Adipocyte (in vitro differentiated cells): Measurements from ENCODE around the gene PLCG2.
A peak's percentile ranks its signal among the peaks of the same experiment; 100 is the strongest.
"Not testable (repeated sequence)": the region's sequence is repeated elsewhere in the genome, so short reads cannot be mapped to it uniquely, and the experiment has no call there.

ENCODE experiments used
- DNase-seq: peaks from one replicate; pipeline ENCODE4 v3.0.0-alpha.2; 2015; ENCODE audit warnings: low read depth
- H3K27me3 ChIP-seq: replicated peaks from 2 replicates; pipeline ENCODE4 v1.7.0; 2013; ENCODE audit warnings: mild to moderate bottlenecking, low read length, moderate library complexity; ENCODE audit not compliant: control insufficient read depth, insufficient read depth
- H3K36me3 ChIP-seq: 2 replicates; pipeline ENCODE4 v1.7.0; 2013; ENCODE audit warnings: low read length, mild to moderate bottlenecking, moderate library complexity; ENCODE audit not compliant: control insufficient read depth, insufficient read depth, severe bottlenecking
- H3K4me1 ChIP-seq: 2 replicates; pipeline ENCODE4 v1.7.0; 2013; ENCODE audit warnings: mild to moderate bottlenecking, low read length, moderate library complexity; ENCODE audit not compliant: control insufficient read depth, insufficient read depth
- H3K4me3 ChIP-seq: 2 replicates; pipeline ENCODE4 v1.7.0; 2013; ENCODE audit warnings: mild to moderate bottlenecking, low read length, moderate library complexity
- H3K9ac ChIP-seq: 2 replicates; pipeline ENCODE4 v1.7.0; 2013; ENCODE audit warnings: mild to moderate bottlenecking, low read length, moderate library complexity
- H3K9me3 ChIP-seq: 2 replicates; pipeline ENCODE4 v1.7.0; 2013; ENCODE audit warnings: mild to moderate bottlenecking, low read length, moderate library complexity; ENCODE audit not compliant: control insufficient read depth

Gene PLCG2

DNA sequence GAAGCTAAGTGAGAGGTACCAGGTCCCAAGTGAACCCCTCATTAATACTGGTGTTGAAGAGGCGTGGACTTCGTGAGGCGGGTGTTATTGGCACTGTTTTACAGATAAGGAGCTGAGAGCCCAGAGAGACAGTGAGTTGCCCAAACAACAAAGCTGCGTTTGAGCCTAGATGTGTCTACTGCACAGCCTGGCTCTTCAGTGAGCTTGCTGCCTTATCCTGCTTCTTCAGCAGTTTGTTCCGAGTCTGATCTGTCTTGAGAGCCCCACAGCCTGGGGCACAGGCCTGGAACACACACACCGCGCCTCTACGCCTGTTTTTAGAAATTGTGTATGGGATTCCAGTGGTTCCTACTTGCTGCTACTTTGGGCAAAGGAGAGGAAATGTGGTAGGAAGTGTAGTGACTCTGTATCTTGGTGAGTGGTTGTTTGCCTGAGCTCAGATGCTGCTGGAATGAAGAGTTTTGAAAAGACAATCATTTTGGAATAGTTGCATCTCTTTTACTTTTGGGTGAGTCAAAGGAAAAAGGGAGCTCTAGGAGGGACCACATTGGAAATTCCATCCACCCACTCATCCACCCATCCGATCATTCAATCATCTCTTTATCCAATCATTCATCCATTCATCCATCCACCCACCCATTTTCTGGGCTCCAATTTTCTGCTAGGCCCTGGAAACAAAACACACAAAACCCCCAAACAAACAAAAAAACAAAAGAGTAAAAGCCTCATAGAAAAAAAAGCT lies 22.3 kb upstream of the PLCG2 start:
- H3K4me3 ChIP-seq = no peak overlapping the region
- no peaks in the 10 kb centered on the region for H3K27me3 ChIP-seq
- H3K9ac ChIP-seq = no peak overlapping the region
- no peaks in the 10 kb centered on the region for H3K36me3 ChIP-seq
- peaks cover 3% of the 10 kb centered on the region for H3K9me3 ChIP-seq
- H3K4me1 ChIP-seq = no peaks in the 10 kb centered on the region
- DNase-seq = no peak

DNA sequence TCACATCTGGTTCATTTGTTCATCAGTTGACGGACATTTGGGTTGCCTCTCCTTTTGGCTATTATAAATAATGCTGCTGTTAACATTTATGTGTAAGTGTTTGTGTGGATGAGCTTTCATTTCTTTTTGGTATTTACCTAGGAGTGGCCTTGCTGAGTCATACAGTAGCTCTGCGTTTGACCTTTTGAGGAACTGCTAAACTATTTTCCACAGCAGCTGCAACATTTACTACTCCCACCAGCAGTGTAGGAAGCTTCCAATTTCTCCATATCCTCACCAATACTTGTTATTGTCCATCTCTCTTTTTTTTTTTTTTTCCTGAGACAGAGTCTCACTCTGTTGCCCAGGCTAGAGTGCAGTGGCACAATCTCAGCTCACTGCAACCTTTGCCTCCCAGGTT lies 20.7 kb upstream of the PLCG2 start:
- DNase-seq = no peak
- Histone ChIP-seq H3K36me3 (no peaks in the 10 kb centered on the region), H3K4me3 (no peak overlapping the region), H3K27me3 (no peaks in the 10 kb centered on the region), H3K9ac (no peak overlapping the region), H3K9me3 (peaks cover 3% of the 10 kb centered on the region), H3K4me1 (no peaks in the 10 kb centered on the region)

DNA sequence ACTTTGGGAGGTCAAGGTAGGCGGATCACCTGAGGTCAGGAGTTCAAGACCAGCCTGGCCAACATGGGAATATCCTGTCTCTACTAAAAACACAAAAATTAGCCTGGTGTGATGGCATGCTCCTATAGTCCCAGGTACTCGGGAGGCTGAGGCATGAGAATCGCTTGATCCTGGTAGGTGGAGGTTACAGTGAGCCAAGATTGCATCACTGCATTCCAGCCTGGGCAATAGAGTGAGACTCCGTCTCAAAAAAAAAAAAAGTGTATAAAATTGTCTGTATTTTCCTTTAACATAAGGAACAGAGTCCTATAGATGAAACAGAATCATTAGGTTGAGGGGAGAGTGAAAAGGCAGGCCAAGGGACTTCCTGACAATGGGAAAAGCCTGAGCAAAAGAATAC lies 16.8 kb upstream of the PLCG2 start:
- not testable (repeated sequence) for H3K9ac ChIP-seq, H3K4me3 ChIP-seq, H3K9me3 ChIP-seq, DNase-seq, H3K36me3 ChIP-seq, H3K4me1 ChIP-seq
- H3K27me3 ChIP-seq = peaks cover 16% of the 10 kb centered on the region

DNA sequence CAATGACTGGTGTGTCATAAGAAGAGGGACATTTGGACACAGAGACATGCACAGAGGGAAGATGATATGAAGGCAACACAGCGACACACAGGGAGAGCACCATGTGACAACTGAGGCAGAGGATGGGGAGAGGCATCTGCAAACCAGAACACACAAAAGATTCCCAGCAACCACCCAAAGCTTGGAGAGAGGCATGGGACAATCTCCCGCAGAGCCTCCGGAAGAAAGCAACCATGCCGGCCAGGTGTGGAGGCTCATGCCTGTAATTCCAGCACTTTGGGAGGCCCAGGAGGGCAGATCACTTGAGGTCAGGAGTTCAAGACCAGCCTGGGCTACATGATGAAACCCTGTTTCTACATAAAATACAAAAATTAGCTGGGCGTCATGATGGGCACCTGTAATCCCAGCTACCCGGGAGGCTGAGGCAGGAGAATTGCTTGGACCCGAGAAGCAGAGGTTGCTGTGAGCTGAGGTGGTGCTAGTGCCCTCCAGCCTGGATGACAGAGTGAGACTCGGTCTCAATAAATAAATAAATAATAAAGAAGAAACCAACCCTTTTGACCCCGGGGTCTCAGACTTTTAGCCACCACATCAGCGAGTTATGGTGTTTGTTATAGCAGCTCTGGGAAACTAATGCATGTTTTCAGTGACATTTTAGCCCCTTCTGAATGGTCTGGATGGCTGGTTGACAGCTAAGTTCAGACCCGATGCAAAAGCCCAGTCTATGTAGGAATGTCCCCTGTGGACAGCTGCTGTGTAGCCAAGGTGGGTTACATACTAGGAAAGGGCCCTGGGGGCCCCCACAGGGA lies 13.8 kb upstream of the PLCG2 start:
- Histone ChIP-seq H3K36me3 (no peaks in the 10 kb centered on the region), H3K4me3 (no peak overlapping the region), H3K9ac (no peak overlapping the region), H3K9me3 (no peaks in the 10 kb centered on the region), H3K4me1 (no peaks in the 10 kb centered on the region), H3K27me3 (peaks cover 21% of the 10 kb centered on the region)
- no peak for DNase-seq

DNA sequence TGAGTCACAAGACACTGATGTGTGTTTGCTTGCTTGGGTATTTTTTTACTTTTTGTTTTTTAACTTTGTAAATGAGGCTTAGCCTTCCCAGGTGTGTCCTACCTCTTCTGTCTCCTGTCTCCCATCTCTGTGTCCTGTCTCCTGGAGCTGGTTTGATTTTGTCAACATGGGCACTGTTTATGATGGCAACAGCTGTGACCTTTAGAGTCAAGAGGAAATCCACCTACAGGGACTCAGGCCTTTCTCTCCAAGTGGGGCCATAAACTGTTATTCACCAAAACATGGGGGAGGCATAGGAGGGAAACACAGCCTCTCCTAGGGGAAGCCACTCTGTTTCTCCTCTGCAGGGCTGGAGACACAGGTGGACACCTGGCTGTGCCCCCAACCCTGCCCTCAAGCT lies 13.1 kb upstream of the PLCG2 start:
- Histone ChIP-seq H3K4me1 (no peaks in the 10 kb centered on the region), H3K9me3 (no peaks in the 10 kb centered on the region), H3K27me3 (peaks cover 21% of the 10 kb centered on the region), H3K4me3 (no peak overlapping the region), H3K36me3 (no peaks in the 10 kb centered on the region), H3K9ac (no peak overlapping the region)
- DNase-seq = no peak

DNA sequence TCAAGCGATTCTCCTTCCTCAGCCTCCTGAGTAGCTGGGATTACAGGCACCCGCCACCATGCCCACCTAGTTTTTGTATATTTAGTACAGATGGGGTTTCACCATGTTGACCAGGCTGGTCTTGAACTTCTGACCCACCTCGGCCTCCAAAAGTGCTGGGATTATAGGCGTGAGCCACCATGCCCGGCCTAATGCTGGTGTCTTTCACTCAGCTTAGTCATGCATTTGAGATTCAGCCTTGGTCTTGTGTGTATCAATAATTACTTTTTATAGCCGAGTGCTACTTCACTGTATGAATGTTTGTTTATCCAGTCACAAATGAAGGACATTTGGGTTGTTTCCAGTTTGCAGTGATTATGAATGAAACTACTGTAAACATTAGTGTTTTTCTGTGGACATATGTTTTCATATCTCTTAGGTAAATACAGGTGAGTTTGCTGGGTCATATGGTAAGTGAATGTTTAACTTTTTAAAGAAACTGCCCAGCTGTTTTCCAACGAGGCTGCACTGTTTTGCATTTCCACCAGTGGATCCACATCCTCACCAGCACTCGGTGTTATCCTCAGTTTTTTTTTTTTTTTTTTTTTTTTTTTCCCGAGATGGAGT lies 11.0 kb upstream of the PLCG2 start:
- Histone ChIP-seq H3K9me3 (no peaks in the 10 kb centered on the region), H3K27me3 (peaks cover 29% of the 10 kb centered on the region), H3K36me3 (no peaks in the 10 kb centered on the region), H3K4me3 (no peak overlapping the region), H3K4me1 (no peaks in the 10 kb centered on the region), H3K9ac (no peak overlapping the region)
- DNase-seq = no peak

DNA sequence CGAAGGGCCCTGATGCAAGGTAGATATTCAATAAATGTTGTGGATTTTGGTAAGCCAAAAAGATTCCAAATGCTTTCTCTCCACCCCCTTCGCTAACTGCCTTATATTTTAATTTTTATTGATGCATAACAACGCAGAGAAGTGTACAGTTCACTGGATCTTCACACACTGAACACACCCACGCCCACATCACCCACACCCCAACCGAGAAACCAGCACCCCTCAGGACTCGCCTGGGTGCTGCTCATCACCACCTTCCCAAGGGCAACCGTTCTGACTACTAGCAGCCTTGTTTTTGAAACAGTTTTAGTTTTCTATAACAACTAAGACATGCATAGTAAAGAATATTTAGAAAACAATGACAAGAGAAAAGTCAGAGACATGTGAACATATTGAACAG lies 9.1 kb upstream of the PLCG2 start:
- DNase-seq = no peak

DNA sequence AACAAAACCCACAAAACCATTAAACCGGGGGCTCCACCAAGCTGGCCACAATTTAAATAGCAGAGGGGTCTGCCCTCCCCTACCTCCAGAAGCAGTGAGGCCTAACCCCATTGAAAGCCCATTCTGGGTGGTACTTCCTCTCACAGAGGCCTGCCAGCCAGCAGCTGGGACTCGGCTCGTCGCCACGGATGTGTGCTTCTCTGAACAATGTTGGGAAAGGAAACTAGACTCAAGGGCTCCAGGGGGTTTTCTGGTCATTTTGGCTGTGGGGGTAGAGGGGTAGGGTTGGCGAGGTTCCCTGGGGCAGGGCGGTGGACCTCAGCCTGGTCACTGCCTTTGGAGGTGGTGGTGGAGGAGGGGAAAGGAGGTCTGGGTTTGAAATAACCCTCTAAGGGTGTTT lies 4.7 kb upstream of the PLCG2 start:
- peaks cover 23% of the 10 kb centered on the region for H3K27me3 ChIP-seq
- no peaks in the 10 kb centered on the region for H3K9me3 ChIP-seq
- no peaks in the 10 kb centered on the region for H3K4me1 ChIP-seq
- H3K4me3 ChIP-seq = no peak overlapping the region
- no peak for DNase-seq
- no peak overlapping the region for H3K9ac ChIP-seq
- no peaks in the 10 kb centered on the region for H3K36me3 ChIP-seq

More for the DNA sequence above, 9.1 kb upstream of the PLCG2 start:
- no peaks in the 10 kb centered on the region for H3K4me1 ChIP-seq
- H3K4me3 ChIP-seq = no peak overlapping the region
- no peaks in the 10 kb centered on the region for H3K9me3 ChIP-seq
- no peak overlapping the region for H3K9ac ChIP-seq
- peaks cover 32% of the 10 kb centered on the region for H3K27me3 ChIP-seq
- no peaks in the 10 kb centered on the region for H3K36me3 ChIP-seq

DNA sequence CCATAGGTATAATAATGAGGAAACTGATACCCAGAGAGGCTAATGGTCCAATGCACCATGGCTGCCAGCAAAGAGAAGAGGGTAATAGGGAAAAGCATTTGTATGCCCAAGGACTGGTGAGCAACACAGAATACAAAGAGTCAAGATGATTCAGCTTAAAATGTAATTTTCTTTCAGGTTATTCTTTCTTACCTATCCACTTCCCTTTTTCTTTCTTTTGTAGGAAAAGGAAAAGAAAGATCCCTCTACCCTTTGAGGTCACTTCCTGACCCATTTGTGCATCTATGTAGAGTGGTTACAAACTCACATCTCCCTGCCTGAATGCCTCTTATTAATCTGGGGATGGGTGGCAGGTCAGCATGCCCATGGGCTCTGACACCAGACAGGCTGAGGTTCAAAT lies 3.5 kb upstream of the PLCG2 start:
- DNase-seq = no peak
- Histone ChIP-seq H3K27me3 (peaks cover 32% of the 10 kb centered on the region), H3K4me1 (no peaks in the 10 kb centered on the region), H3K9me3 (no peaks in the 10 kb centered on the region), H3K9ac (no peak overlapping the region), H3K36me3 (no peaks in the 10 kb centered on the region), H3K4me3 (no peak overlapping the region)

DNA sequence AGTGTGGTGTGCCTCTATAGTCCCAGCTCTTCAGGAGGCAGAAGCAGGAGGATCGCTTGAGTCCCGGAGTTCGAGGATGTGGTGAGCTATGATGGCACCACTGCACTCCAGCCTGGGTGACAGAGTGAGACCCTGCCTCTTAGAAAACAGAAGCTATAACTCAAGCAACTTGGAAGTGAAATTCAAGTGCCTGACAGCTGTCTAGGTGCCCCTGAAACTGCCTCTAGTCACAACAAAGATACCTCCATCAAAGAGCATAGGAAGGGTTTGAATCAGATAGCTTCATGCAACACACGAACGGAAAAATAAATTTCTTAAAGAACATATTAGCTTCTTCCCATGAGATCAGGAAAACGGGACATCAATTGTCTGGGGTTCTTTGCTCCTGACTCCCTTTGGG lies 860 bp upstream of the PLCG2 start:
- peaks cover 43% of the 10 kb centered on the region for H3K27me3 ChIP-seq

DNA sequence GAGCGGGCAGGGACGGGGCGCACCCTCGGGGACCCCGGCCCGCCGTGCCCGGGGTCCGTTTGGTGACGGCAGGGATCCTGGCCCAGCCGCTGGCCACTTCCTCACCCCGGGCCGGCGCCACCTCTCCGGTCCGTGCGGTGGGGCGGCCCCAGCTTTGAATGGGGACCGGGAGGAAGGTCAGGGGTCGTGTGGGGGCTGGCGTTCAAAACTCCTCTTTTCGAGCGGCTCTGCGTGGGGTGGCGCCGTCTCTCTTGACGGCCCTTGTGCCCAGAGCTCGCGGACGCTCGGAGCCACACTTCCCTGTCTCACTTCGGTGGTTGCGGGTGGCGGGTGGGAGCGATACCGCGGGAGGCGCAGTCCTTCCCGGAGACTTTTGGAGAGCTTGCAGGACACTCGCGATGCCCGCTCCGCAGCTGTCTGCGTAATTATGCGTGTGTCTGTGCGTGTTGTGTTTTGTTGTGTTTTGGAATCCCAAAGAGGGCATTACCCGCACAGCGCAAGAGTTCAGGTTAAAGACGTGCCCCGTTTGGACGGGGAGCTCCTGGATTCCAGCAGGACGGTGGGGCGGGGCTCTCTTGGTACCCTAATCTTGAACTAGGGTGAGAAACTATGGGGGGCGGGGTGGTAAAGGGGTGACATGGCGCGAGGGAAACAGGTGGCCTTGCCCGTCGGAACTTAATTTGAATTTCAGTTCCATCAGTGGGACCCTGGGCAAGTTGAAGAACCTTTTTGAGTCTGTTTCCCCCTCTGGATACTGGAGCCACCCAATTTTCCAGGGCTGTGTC lies 637 bp downstream of the PLCG2 start:
- H3K36me3 ChIP-seq = no peaks in the 10 kb centered on the region
- peak overlapping the region; percentile 65 for H3K4me3 ChIP-seq
- no peak for DNase-seq
- H3K9me3 ChIP-seq = no peaks in the 10 kb centered on the region
- H3K4me1 ChIP-seq = no peaks in the 10 kb centered on the region
- no peak overlapping the region for H3K9ac ChIP-seq
- peaks cover 51% of the 10 kb centered on the region for H3K27me3 ChIP-seq

More for the DNA sequence above, 860 bp upstream of the PLCG2 start:
- H3K9me3 ChIP-seq = no peaks in the 10 kb centered on the region
- no peak for DNase-seq
- no peak overlapping the region for H3K9ac ChIP-seq
- no peaks in the 10 kb centered on the region for H3K4me1 ChIP-seq
- H3K4me3 ChIP-seq = no peak overlapping the region
- no peaks in the 10 kb centered on the region for H3K36me3 ChIP-seq
